WTC11 (cell line): ENCODE data around the gene PRRC2A.

Source experiments
- ATF1 ChIP-seq: sonication (generic); formaldehyde crosslinking; IDR thresholded peaks from 2 replicates; pipeline ENCODE4 v1.8.1; 2023; ENCODE audit warnings: mild to moderate bottlenecking, moderate library complexity, missing genetic modification reagents
- CREM ChIP-seq: sonication (generic); formaldehyde crosslinking; IDR thresholded peaks from 2 replicates; pipeline ENCODE4 v1.8.1; 2022; ENCODE audit warnings: mild to moderate bottlenecking, missing genetic modification reagents, moderate library complexity
- NR2C2 ChIP-seq: sonication (generic); formaldehyde crosslinking; IDR thresholded peaks from 2 replicates; pipeline ENCODE4 v1.8.0; 2022; ENCODE audit warnings: mild to moderate bottlenecking, missing genetic modification reagents
- TP53 ChIP-seq: sonication (generic); formaldehyde crosslinking; IDR thresholded peaks from 2 replicates; pipeline ENCODE4 v1.8.1; 2023; ENCODE audit warnings: mild to moderate bottlenecking, missing genetic modification reagents
- ZNF263 ChIP-seq: sonication (generic); formaldehyde crosslinking; IDR thresholded peaks from 2 replicates; pipeline ENCODE4 v1.8.1; 2022; ENCODE audit warnings: low read depth, mild to moderate bottlenecking, moderate library complexity, missing genetic modification reagents
- TF ChIP-seq, protein P1 (sequence below): fragments of 200-600 bp; IDR thresholded peaks from 2 replicates; pipeline ENCODE4 v1.8.0; 2022; ENCODE audit warnings: antibody characterized with exemption
- TF ChIP-seq, protein P2 (sequence below): sonication (generic); formaldehyde crosslinking; IDR thresholded peaks from 2 replicates; pipeline ENCODE4 v1.8.1; 2022; ENCODE audit warnings: low read depth, missing genetic modification reagents, borderline replicate concordance
- TF ChIP-seq, protein P3 (sequence below): sonication (generic); formaldehyde crosslinking; IDR thresholded peaks from 2 replicates; pipeline ENCODE4 v1.8.0; 2022; ENCODE audit warnings: mild to moderate bottlenecking, missing genetic modification reagents
- TF ChIP-seq, protein P4 (sequence below): sonication (generic); formaldehyde crosslinking; IDR thresholded peaks from 2 replicates; pipeline ENCODE4 v1.8.0; 2022; ENCODE audit warnings: mild to moderate bottlenecking, missing genetic modification reagents

DNA sequence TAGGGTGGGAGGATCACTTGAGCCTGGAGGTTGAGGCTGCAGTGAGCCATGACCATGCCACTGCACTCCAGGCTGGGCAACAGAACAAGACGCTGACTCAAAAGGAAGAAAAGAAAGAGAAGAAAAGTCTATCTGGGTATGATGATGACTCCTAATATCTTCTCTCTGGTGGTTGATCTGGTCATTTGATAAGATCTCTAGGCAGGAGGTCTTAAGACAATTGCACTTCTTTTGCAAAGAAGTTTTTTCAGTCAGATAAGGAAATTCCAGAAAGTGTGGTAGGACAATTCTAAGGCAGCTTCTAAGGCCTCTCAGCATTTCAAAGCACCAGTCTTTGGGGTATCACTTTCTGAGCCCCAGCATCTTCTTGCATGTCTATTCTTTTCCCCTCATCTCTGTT lies 13.2 kb upstream of the PRRC2A start:
- TF ChIP-seq, protein P1, sequence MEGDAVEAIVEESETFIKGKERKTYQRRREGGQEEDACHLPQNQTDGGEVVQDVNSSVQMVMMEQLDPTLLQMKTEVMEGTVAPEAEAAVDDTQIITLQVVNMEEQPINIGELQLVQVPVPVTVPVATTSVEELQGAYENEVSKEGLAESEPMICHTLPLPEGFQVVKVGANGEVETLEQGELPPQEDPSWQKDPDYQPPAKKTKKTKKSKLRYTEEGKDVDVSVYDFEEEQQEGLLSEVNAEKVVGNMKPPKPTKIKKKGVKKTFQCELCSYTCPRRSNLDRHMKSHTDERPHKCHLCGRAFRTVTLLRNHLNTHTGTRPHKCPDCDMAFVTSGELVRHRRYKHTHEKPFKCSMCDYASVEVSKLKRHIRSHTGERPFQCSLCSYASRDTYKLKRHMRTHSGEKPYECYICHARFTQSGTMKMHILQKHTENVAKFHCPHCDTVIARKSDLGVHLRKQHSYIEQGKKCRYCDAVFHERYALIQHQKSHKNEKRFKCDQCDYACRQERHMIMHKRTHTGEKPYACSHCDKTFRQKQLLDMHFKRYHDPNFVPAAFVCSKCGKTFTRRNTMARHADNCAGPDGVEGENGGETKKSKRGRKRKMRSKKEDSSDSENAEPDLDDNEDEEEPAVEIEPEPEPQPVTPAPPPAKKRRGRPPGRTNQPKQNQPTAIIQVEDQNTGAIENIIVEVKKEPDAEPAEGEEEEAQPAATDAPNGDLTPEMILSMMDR = no peak
- TF ChIP-seq, protein P2, sequence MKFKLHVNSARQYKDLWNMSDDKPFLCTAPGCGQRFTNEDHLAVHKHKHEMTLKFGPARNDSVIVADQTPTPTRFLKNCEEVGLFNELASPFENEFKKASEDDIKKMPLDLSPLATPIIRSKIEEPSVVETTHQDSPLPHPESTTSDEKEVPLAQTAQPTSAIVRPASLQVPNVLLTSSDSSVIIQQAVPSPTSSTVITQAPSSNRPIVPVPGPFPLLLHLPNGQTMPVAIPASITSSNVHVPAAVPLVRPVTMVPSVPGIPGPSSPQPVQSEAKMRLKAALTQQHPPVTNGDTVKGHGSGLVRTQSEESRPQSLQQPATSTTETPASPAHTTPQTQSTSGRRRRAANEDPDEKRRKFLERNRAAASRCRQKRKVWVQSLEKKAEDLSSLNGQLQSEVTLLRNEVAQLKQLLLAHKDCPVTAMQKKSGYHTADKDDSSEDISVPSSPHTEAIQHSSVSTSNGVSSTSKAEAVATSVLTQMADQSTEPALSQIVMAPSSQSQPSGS = no peak
- TF ChIP-seq, protein P3, sequence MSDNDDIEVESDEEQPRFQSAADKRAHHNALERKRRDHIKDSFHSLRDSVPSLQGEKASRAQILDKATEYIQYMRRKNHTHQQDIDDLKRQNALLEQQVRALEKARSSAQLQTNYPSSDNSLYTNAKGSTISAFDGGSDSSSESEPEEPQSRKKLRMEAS (CRISPR knock-in tag) = no peak
- TF ChIP-seq TP53 (CRISPR knock-in tag) (no peak), ZNF263 (CRISPR knock-in tag) (no peak), ATF1 (CRISPR knock-in tag) (no peak), NR2C2 (CRISPR knock-in tag) (no peak), CREM (CRISPR knock-in tag) (no peak)
- TF ChIP-seq, protein P4, sequence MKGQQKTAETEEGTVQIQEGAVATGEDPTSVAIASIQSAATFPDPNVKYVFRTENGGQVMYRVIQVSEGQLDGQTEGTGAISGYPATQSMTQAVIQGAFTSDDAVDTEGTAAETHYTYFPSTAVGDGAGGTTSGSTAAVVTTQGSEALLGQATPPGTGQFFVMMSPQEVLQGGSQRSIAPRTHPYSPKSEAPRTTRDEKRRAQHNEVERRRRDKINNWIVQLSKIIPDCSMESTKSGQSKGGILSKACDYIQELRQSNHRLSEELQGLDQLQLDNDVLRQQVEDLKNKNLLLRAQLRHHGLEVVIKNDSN (CRISPR knock-in tag) = no peak
